Stimulated activated CD8-positive, alpha-beta memory T cell treated with anti-CD3 and anti-CD28 coated beads, Interleukin-4, amount 100 ng/mL, for 24 hours (primary cell): Measurements from ENCODE around the gene OR9A2.
A peak's percentile ranks its signal among the peaks of the same experiment; 100 is the strongest.
"Not testable (repeated sequence)": the region's sequence is repeated elsewhere in the genome, so short reads cannot be mapped to it uniquely, and the experiment has no call there.

Experiments
- DNase-seq: peaks from one replicate; pipeline ENCODE4 v3.0.0-alpha.2; 2020; ENCODE audit warnings: low read depth

OR9A2 gene

GRCh38 chr7:143016996-143017395 lies 9.9 kb downstream of the OR9A2 start:
- no peak for DNase-seq

- DNase-seq: no peak
Measured at GRCh38 chr7:143015926-143016490, 10.9 kb downstream of the OR9A2 start.

GRCh38 chr7:143015084-143015483 lies 11.8 kb downstream of the OR9A2 start:
- no peak for DNase-seq

GRCh38 chr7:143013893-143014292 lies 13.0 kb downstream of the OR9A2 start:
- no peak for DNase-seq

- no peak for DNase-seq
Measured at GRCh38 chr7:143013473-143013872, 13.5 kb downstream of the OR9A2 start.

GRCh38 chr7:143012409-143012808 lies 14.5 kb downstream of the OR9A2 start:
- no peak for DNase-seq

GRCh38 chr7:143012001-143012400 lies 14.9 kb downstream of the OR9A2 start:
- no peak for DNase-seq

GRCh38 chr7:143008007-143008901 lies 18.7 kb downstream of the OR9A2 start:
- DNase-seq: peak; percentile 69

- DNase-seq: no peak
Measured at GRCh38 chr7:143005632-143006260, 21.2 kb downstream of the OR9A2 start.

- no peak for DNase-seq
Measured at GRCh38 chr7:143003393-143004051, 23.4 kb downstream of the OR9A2 start.

- no peak for DNase-seq
Measured at GRCh38 chr7:143002898-143003297, 24.0 kb downstream of the OR9A2 start.

- DNase-seq: no peak
Measured at GRCh38 chr7:143002106-143002505, 24.8 kb downstream of the OR9A2 start.

GRCh38 chr7:143000648-143001047 lies 26.3 kb downstream of the OR9A2 start:
- no peak for DNase-seq

- DNase-seq: no peak
Measured at GRCh38 chr7:142999793-143000192, 27.1 kb downstream of the OR9A2 start.

- no peak for DNase-seq
Measured at GRCh38 chr7:142998966-142999365, 28.0 kb downstream of the OR9A2 start.

- no peak for DNase-seq
Measured at GRCh38 chr7:142997456-142997989, 29.4 kb downstream of the OR9A2 start.

GRCh38 chr7:142992427-142992826 lies 34.5 kb downstream of the OR9A2 start:
- DNase-seq: no peak

GRCh38 chr7:142984297-142984696 lies 42.6 kb downstream of the OR9A2 start:
- no peak for DNase-seq

GRCh38 chr7:142983825-142984224 lies 43.1 kb downstream of the OR9A2 start:
- DNase-seq: no peak

- DNase-seq: not testable (repeated sequence)
Measured at GRCh38 chr7:142978402-142978801, 48.5 kb downstream of the OR9A2 start.
